H7 (cell line): Measurements from ENCODE around the gene ERGIC1. TPM values are rescaled to one million over a fixed set of nuclear protein-coding genes. Genes with fewer than 3 reads are reported as not detected.

Source experiments
- total RNA-seq: library from RNA; depleted of rRNA; stranded (reverse); fragments of >200 nt; shearing (Covaris generic); gene quantifications from 2 replicates; pipeline ENCODE4 v1.2.3, GENCODE V29; 2014; rRNA removed

ERGIC1 gene
- total RNA-seq, 1 experiment from 2014 or later = 102 TPM

Other genes with a start within 250 kb of the ERGIC1 start
- gene NEURL1B, start 193.0 kb upstream of the ERGIC1 start, total RNA-seq = 4.7 and 7.5 TPM in 2 replicates
- gene DUSP1, start 63.1 kb upstream of the ERGIC1 start, total RNA-seq = 11.5 and 15.4 TPM in 2 replicates
- gene RPL26L1, start 125.2 kb downstream of the ERGIC1 start, total RNA-seq = 42.7 and 45.9 TPM in 2 replicates
- gene ATP6V0E1, start 149.5 kb downstream of the ERGIC1 start, total RNA-seq = 73.0 and 113 TPM in 2 replicates
- 8.7 and 18.1 TPM in 2 replicates for gene CREBRF, start 222.1 kb downstream of the ERGIC1 start, total RNA-seq